WI38 (cell line): ENCODE measurements around the gene PPP1CB.

Experiments used
- H3K4me3 ChIP-seq: 2 replicates; pipeline ENCODE4 v1.5.1; 2011; ENCODE audit warnings: low read depth, mild to moderate bottlenecking, control low read depth, low read length
- TF ChIP-seq, protein P1 (sequence below): IDR thresholded peaks from 2 replicates; pipeline ENCODE4 v1.5.1; 2012; ENCODE audit warnings: low read depth, mild to moderate bottlenecking, control low read depth, low read length

PPP1CB gene

DNA sequence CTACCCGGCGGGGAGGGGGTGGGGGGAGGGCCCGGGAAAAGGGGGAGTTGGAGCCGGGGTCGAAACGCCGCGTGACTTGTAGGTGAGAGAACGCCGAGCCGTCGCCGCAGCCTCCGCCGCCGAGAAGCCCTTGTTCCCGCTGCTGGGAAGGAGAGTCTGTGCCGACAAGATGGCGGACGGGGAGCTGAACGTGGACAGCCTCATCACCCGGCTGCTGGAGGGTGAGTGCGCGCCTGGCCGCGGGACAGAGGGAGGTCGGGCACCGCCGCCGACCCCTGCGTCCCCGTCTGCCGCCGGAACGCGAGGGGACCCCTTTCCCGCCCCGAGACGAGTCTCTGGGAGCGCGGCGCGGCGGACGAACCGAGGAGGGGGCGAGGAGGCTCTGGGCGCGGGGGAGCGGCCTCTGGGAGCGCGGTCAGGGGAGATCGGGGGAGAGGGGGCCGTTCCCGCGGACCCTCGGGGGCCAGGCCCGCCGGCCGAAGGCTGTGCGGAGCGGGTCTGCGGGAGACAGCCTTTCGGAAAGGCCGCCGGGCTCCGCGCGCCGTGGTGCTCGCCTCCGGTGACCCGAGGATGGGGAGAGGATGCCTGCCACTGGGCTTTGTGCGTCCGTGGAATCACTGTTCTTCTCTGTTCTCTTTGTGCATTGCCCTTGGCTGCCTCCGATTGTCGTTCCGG lies 463 bp downstream of the PPP1CB start:
- TF ChIP-seq, protein P1, sequence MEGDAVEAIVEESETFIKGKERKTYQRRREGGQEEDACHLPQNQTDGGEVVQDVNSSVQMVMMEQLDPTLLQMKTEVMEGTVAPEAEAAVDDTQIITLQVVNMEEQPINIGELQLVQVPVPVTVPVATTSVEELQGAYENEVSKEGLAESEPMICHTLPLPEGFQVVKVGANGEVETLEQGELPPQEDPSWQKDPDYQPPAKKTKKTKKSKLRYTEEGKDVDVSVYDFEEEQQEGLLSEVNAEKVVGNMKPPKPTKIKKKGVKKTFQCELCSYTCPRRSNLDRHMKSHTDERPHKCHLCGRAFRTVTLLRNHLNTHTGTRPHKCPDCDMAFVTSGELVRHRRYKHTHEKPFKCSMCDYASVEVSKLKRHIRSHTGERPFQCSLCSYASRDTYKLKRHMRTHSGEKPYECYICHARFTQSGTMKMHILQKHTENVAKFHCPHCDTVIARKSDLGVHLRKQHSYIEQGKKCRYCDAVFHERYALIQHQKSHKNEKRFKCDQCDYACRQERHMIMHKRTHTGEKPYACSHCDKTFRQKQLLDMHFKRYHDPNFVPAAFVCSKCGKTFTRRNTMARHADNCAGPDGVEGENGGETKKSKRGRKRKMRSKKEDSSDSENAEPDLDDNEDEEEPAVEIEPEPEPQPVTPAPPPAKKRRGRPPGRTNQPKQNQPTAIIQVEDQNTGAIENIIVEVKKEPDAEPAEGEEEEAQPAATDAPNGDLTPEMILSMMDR, result no peak
- H3K4me3 ChIP-seq, result peak overlapping the region; percentile 81

DNA sequence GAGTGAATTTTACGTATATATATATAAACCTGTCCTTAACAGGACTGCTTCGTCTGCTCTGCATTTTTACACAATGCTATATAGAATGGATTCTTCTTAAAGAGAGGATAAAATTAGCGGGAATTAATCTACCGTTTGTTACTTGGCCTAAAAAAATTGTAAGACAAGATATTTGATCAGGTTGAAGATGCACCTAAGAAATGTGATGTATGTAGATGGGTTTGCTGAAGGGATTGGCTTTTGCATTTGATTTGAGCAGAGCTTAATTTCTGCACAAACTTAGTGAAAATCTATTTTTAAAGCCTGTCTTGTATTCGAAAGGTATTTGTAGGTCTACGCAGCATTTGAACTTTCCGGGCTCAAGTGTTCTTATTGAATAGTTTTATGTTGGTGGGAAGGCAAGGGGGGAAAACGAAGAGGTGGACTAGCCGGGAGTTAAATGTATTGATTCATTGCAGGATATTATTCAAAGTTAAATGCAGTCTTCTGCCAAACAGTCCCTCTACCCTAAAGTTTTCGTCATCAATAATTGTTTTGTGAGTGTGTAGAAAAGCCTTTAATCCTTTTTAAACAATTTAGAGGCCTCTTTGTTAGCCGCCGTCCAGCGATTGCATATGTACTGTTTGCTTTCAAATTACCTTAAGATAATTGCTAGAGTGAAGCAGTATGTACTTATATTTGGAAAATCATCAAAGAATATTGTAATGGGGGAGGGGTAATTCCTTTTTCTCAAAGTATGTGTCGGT lies 1.2 kb downstream of the PPP1CB start:
- peak overlapping the region; percentile 81 for H3K4me3 ChIP-seq
- TF ChIP-seq, protein P1, result no peak

DNA sequence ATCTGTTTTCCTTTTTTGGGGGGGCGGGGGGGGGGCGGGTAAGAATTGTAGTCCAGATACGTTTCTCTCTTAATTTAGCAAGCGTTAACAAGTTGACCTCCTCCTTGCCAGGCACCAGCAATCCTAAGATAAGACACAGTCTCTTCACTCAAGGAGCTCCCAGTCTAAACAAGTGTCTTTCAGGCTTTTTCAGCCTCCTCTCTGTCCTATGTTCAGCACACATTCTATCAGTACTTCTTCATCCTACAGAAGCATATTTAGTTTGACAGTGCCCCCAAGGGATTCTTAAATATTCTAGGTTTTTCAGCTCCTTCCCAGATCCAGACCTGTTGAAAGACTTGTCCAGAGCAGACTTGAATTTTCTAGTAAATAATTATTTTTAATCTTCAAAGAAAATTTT lies 2.7 kb downstream of the PPP1CB start:
- TF ChIP-seq, protein P1, result no peak
- H3K4me3 ChIP-seq, result peak overlapping the region; percentile 81

DNA sequence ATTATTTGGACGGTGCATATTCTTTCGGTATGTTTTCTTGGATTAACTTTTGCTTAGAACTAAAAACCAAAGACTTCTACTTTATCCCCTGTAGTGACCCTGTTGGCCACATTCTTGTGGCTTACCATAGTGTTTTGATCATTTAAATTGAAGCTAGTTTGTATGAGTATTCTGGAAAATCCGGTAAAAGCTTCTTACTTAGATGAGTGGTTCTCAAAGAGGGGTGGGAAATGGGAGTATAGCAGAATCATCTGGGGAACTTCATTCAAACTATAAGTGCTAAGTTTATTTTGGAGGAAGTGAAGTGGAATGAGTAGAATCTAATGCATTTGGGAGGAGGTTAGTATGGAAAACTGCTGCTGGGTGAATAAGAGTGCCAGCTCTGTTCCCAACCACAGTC lies 3.8 kb downstream of the PPP1CB start:
- TF ChIP-seq, protein P1, result no peak
- no peak overlapping the region for H3K4me3 ChIP-seq

- TF ChIP-seq, protein P1, result no peak
- H3K4me3 ChIP-seq, result no peak overlapping the region
Observed at GRCh38 chr2:28758459-28758858, 6.8 kb downstream of the PPP1CB start.

DNA sequence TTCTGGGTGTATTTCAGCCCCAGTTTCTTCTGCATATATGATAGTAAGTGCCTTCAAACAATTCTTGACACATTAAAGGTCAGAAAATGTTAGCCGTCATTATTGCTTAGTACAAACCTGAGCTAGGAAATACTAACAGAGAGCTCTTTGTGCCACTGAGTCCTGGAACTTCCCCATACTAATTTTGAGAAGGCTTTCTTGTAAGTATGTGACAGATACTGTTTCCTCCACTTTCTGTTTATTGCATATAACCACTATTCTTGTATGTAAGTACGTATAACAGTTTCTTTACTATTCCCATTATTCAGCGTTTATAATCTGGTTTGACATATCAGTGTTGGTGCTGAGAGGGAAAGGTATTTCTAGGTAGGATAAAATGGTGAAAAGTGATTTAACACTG lies 9.8 kb downstream of the PPP1CB start:
- TF ChIP-seq, protein P1, result no peak
- no peak overlapping the region for H3K4me3 ChIP-seq

- H3K4me3 ChIP-seq, result no peak overlapping the region
- TF ChIP-seq, protein P1, result no peak
Observed at GRCh38 chr2:28764909-28765711, 13.5 kb downstream of the PPP1CB start.
